SK-N-MC (cell line): ENCODE data around the gene GPR158.

Experiments used
- DNase-seq: peaks from one replicate; pipeline ENCODE4 v3.0.0-alpha.2; 2011; ENCODE audit warnings: low read depth, low spot score
- H3K27ac ChIP-seq: fragments of 200-600 bp; sonication (generic); 2 replicates; pipeline ENCODE4 v1.5.1; 2016; ENCODE audit warnings: mixed run types
- H3K36me3 ChIP-seq: fragments of 200-600 bp; sonication (generic); 2 replicates; pipeline ENCODE4 v1.6.1; 2017; ENCODE audit warnings: antibody characterized with exemption, low read length, mixed read lengths; ENCODE audit not compliant: insufficient read depth
- H3K4me3 ChIP-seq: fragments of 200-600 bp; sonication (generic); 2 replicates; pipeline ENCODE4 v1.5.1; 2016
- H3K9ac ChIP-seq: fragments of 200-600 bp; sonication (generic); 2 replicates; pipeline ENCODE4 v1.8.0; 2017; ENCODE audit warnings: mixed run types, mixed read lengths; ENCODE audit not compliant: insufficient read length
- H3K9me3 ChIP-seq: fragments of 200-600 bp; sonication (generic); 2 replicates; pipeline ENCODE4 v1.6.1; 2017; ENCODE audit warnings: low read depth, mild to moderate bottlenecking, antibody characterized with exemption, low read length, moderate library complexity, mixed read lengths
- EZH2 ChIP-seq: fragments of 200-600 bp; sonication (generic); IDR thresholded peaks from one replicate; pipeline ENCODE4 v1.6.1; 2017; ENCODE audit warnings: antibody characterized with exemption
- FOXP2 ChIP-seq: optimal IDR thresholded peaks from 2 replicates; pipeline ENCODE3; 2011; ENCODE audit warnings: mild to moderate bottlenecking, moderate library complexity; ENCODE audit not compliant: insufficient read depth; ENCODE audit errors: extremely low read length, control extremely low read depth
- POLR2AphosphoS5 ChIP-seq: IDR thresholded peaks from 2 replicates; pipeline ENCODE4 v1.6.1; 2012; ENCODE audit warnings: mild to moderate bottlenecking, low read depth, low read length, borderline replicate concordance

Gene GPR158

DNA sequence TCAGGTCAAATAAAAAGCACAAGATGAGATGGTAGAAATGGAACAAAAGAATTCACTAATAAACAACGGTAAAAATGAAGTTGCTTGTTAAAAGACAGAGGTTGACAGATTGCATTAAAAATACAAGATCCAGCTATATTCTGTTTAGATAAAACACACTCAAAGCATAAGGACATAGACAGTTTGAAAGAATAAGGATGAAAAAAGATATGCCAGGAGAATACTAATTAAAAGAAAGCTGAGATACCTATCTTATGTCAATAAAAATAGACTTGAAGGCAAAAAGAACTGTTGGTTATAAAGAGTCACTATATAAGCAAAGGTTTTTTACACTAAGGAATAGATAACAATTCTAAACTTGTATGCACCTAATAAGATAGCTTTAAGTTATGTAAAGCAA, 105.3 kb downstream of the GPR158 start:
- no peak overlapping the region for H3K4me3 ChIP-seq
- no peak overlapping the region for H3K27ac ChIP-seq
- no peak for DNase-seq
- H3K9me3 ChIP-seq, result no peaks in the 10 kb centered on the region
- TF ChIP-seq FOXP2, result no peak
- no peak for TF ChIP-seq POLR2AphosphoS5
- no peak for TF ChIP-seq EZH2
- no peak overlapping the region for H3K9ac ChIP-seq
- H3K36me3 ChIP-seq, result no peaks in the 10 kb centered on the region

DNA sequence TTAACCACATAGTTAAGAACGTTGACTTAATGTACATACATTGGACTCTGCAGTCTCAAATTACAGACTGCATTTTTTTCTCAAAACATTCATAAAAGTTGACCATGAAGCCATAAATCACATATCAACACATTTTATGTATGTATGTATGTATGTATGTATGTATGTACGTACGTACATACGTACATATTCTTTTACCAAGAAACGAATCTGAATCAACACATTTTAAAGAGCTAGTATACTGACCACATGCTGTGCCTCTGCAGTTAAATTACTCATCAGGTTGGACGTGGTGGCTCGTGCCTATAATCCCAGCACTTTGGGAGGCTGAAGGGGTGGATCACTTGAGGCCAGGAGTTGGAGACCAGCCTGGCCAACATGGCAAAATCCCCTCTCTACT, 105.8 kb downstream of the GPR158 start:
- TF ChIP-seq EZH2, result no peak
- no peak for TF ChIP-seq FOXP2
- TF ChIP-seq POLR2AphosphoS5, result no peak
- H3K27ac ChIP-seq, result no peak overlapping the region
- H3K36me3 ChIP-seq, result no peaks in the 10 kb centered on the region
- no peak overlapping the region for H3K9ac ChIP-seq
- DNase-seq, result no peak
- no peaks in the 10 kb centered on the region for H3K9me3 ChIP-seq
- no peak overlapping the region for H3K4me3 ChIP-seq

DNA sequence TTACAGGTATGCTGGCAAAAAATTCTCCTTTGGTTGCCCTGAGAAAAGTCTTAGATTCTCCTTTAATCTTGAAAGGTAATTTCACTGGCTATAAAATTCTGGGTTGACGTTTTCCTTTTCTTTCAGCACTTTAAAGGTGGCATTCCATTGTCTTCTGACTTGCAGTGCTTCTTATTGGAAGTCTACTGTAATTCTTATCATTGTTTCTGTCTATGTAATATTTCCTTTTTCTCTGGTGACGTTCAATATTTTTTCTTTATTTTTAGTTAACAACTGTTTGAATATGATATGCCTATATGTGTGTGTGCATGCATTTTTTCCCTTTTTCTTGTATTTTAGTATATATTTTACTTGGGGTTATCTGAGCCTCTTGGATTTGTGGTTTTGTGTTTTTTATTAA, 111.0 kb downstream of the GPR158 start:
- DNase-seq, result no peak
- Histone ChIP-seq H3K9ac (no peak overlapping the region), H3K36me3 (no peaks in the 10 kb centered on the region), H3K4me3 (no peak overlapping the region), H3K9me3 (no peaks in the 10 kb centered on the region), H3K27ac (no peak overlapping the region)
- TF ChIP-seq POLR2AphosphoS5 (no peak), FOXP2 (no peak), EZH2 (no peak)

DNA sequence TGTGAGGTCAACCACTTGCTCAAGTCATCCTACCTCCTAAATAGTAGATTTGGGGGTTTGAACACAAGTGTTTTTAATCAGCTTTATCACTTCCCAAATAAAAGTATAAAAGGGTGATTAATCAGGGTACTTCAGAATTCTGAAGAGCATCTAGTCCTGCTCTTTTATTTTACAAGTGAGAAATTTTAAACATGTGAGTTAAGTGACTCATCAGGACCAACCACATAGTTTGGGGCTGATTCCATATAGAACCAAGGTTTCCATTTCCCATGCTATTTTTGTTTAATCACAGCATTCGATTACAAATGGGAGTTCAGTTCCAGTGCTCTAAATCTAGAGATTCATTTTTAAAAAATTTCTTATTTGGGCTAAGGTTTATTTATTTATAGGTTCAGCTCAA, 113.4 kb downstream of the GPR158 start:
- no peak overlapping the region for H3K4me3 ChIP-seq
- no peak for DNase-seq
- no peak overlapping the region for H3K27ac ChIP-seq
- H3K9me3 ChIP-seq, result no peaks in the 10 kb centered on the region
- H3K36me3 ChIP-seq, result no peaks in the 10 kb centered on the region
- TF ChIP-seq FOXP2 (no peak), EZH2 (no peak), POLR2AphosphoS5 (no peak)
- no peak overlapping the region for H3K9ac ChIP-seq

DNA sequence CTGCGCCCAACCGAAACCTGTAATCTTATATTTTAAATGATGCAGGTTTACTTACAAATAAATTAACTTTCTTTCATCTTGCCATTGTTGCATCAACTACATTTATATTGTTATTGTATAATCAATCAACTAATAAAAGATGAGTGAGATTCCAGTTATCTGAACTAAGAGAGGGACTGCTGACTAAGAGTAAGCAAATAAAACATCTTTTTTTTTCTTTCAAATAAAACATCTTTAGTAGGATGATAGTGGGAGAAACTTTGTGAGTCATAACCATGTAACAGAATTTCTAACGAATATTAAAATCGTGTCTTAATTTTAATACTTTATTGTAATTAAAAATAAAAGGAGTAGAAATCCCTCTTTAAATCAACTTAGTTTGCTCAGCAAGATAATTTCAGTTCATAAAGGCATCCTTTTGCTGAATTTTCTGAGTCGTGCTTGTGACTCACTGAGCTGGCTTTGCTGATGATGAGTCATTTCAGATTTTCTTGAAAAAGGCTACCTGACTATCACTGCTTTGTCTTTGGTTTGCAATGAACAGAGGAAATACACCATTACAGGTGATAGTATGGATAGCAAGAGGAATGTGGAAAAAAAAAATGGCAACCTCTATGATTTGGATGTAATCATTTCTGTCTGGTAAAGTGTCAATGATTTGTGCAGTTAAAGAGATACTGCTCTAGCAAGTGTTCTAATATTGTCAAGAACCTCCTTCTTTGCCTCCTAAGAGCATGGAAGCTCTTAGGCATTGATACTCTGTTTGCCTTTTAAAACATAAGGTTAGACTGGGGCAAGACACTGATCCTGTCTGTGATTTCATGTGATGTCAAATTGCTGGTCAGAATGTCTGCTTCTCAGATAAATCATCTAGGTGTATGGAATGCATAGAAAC, 119.5 kb downstream of the GPR158 start:
- no peak for DNase-seq
- Histone ChIP-seq H3K9me3 (no peaks in the 10 kb centered on the region), H3K36me3 (no peaks in the 10 kb centered on the region), H3K27ac (no peak overlapping the region), H3K4me3 (no peak overlapping the region), H3K9ac (no peak overlapping the region)
- TF ChIP-seq EZH2, result no peak

DNA sequence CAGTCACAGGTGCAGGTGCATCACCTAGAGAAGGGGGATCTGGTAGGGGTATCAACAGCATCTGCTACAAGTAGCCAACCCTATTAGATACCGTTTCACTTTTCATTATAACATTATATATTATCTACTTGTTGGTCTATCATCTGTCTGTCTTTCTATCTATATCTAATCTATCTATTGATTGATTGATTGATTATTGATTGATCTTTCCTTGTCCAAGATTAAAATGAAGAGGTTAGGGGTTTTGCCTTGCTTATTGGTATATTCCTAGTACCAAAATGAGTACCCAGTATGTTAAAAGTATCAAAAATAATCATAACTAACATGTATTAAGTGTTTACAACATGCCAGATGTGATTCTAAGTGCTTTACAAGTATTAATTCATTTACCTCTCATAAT, 121.5 kb downstream of the GPR158 start:
- no peaks in the 10 kb centered on the region for H3K9me3 ChIP-seq
- no peak overlapping the region for H3K27ac ChIP-seq
- no peak overlapping the region for H3K4me3 ChIP-seq
- TF ChIP-seq POLR2AphosphoS5 (no peak), EZH2 (no peak), FOXP2 (no peak)
- no peak for DNase-seq
- H3K9ac ChIP-seq, result no peak overlapping the region
- H3K36me3 ChIP-seq, result no peaks in the 10 kb centered on the region

DNA sequence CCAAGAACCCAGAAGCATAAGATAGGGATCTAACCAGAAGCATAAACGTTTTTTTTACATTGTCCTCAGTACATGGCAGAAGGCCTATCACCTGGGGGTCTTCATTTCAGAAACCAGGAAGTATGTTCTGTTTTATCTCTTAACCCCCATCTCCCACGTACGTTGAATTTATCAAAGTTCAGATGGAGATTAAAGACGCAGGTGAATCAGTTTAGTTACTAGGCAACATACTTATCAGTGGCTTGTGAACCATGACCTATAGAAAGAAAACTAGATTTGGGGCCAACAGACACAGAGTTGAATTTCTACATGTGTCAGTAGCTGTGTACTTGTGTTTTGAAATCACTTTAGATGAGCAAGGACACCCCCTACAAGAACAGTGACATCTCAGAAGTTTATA, 122.7 kb downstream of the GPR158 start:
- H3K27ac ChIP-seq, result no peak overlapping the region

DNA sequence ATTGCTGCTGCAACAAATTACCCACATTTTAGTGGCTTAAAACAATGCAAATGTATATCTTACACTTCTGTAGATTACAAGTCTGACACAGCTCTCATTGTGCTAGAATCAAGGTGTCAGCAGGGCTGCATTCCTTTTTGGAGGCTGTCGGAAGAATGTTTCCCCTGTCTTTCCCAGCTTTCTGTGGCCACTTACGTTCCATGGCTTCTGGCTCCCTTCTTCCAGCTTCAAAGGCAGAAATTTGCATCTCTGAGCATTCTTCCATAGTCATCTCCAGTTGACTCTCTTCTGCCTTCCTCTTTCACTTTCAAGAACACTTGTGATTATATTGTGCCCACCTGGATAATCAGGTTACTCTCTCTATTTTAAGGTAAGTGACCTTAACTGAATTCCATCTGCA, 125.3 kb downstream of the GPR158 start:
- no peak overlapping the region for H3K27ac ChIP-seq
- H3K9ac ChIP-seq, result no peak overlapping the region
- no peak for DNase-seq
- no peak overlapping the region for H3K4me3 ChIP-seq
- TF ChIP-seq POLR2AphosphoS5, result no peak
- no peak for TF ChIP-seq EZH2
- TF ChIP-seq FOXP2, result no peak
- no peaks in the 10 kb centered on the region for H3K9me3 ChIP-seq
- H3K36me3 ChIP-seq, result no peaks in the 10 kb centered on the region

More for the DNA sequence above, 122.7 kb downstream of the GPR158 start:
- H3K4me3 ChIP-seq, result no peak overlapping the region
- DNase-seq, result no peak
- H3K36me3 ChIP-seq, result no peaks in the 10 kb centered on the region
- no peaks in the 10 kb centered on the region for H3K9me3 ChIP-seq
- TF ChIP-seq EZH2 (no peak), POLR2AphosphoS5 (no peak), FOXP2 (no peak)
- H3K9ac ChIP-seq, result no peak overlapping the region

DNA sequence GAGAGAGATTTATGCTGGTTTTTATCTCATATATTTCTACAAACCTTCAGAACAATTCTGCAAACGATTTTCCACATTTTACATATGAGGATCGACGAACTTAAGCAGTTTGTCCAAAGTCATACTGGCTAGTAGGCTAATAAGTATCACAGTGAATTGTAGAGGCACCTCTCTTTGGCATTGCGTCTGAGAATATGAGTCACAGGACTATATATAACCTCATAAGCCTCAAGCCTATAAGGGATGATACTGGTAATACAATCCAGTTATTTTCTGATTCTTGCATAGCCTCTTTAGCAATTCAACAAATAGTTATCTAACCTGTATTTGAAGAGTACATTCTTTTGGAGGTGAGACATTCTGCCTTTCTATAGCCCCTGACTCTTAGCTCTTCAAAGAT, 129.8 kb downstream of the GPR158 start:
- Histone ChIP-seq H3K27ac (no peak overlapping the region), H3K4me3 (no peak overlapping the region), H3K9ac (no peak overlapping the region), H3K9me3 (no peaks in the 10 kb centered on the region), H3K36me3 (no peaks in the 10 kb centered on the region)
- DNase-seq, result no peak
- TF ChIP-seq POLR2AphosphoS5, result no peak
- TF ChIP-seq FOXP2, result no peak
- no peak for TF ChIP-seq EZH2
